H9 (cell line): ENCODE measurements around the gene TNRC18. TPM values are rescaled to one million over a fixed set of nuclear protein-coding genes. Genes with fewer than 3 reads are reported as not detected.

Experiments
- DNase-seq: peaks from one replicate; pipeline ENCODE4 v3.0.0-alpha.2; 2017
- H2AFZ ChIP-seq: one replicate; pipeline ENCODE4 v1.6.1; 2013; ENCODE audit warnings: mild to moderate bottlenecking, low read length, control low read depth, moderate library complexity
- H2AK5ac ChIP-seq: 2 replicates; pipeline ENCODE4 v1.6.1; 2013; ENCODE audit warnings: low read length, control low read depth, mixed read lengths; ENCODE audit not compliant: insufficient read length
- H2BK120ac ChIP-seq: one replicate; pipeline ENCODE4 v1.6.1; 2013; ENCODE audit warnings: low read depth, mild to moderate bottlenecking, low read length, control low read depth, inconsistent platforms; ENCODE audit not compliant: poor library complexity, severe bottlenecking
- H2BK12ac ChIP-seq: 2 replicates; pipeline ENCODE4 v1.6.1; 2013; ENCODE audit warnings: low read length, control low read depth, mixed read lengths, low read depth; ENCODE audit not compliant: insufficient read length
- H2BK15ac ChIP-seq: 2 replicates; pipeline ENCODE4 v1.6.1; 2013; ENCODE audit warnings: low read depth, low read length, control low read depth
- H2BK20ac ChIP-seq: one replicate; pipeline ENCODE4 v1.6.1; 2013; ENCODE audit warnings: low read depth, mild to moderate bottlenecking, low read length, control low read depth, inconsistent platforms; ENCODE audit not compliant: poor library complexity, severe bottlenecking
- H2BK5ac ChIP-seq: 2 replicates; pipeline ENCODE4 v1.6.1; 2013; ENCODE audit warnings: low read length, control low read depth, mixed read lengths; ENCODE audit not compliant: insufficient read length
- H3K14ac ChIP-seq: 2 replicates; pipeline ENCODE4 v1.6.1; 2013; ENCODE audit warnings: low read length, control low read depth; ENCODE audit not compliant: insufficient read depth
- H3K18ac ChIP-seq: 2 replicates; pipeline ENCODE4 v1.6.1; 2013; ENCODE audit warnings: low read depth, mild to moderate bottlenecking, mixed read lengths, low read length, control low read depth; ENCODE audit not compliant: insufficient read length
- H3K23ac ChIP-seq: 2 replicates; pipeline ENCODE4 v1.6.1; 2013; ENCODE audit warnings: low read length, control low read depth, mixed read lengths, low read depth; ENCODE audit not compliant: insufficient read length
- H3K23me2 ChIP-seq: 2 replicates; pipeline ENCODE4 v1.6.1; 2013; ENCODE audit warnings: low read depth, mild to moderate bottlenecking, mixed read lengths, low read length, control low read depth; ENCODE audit not compliant: insufficient read length, poor library complexity, severe bottlenecking
- H3K27ac ChIP-seq: 2 replicates; pipeline ENCODE4 v1.5.1; 2013; ENCODE audit warnings: low read length, control low read depth, mixed read lengths, low read depth; ENCODE audit not compliant: insufficient read length
- H3K27me3 ChIP-seq: 2 replicates; pipeline ENCODE4 v1.6.1; 2013; ENCODE audit warnings: low read length, control low read depth, inconsistent platforms; ENCODE audit not compliant: insufficient read depth
- H3K4ac ChIP-seq: 2 replicates; pipeline ENCODE4 v1.6.1; 2013; ENCODE audit warnings: low read depth, mild to moderate bottlenecking, control low read depth, inconsistent platforms, low read length, moderate library complexity
- H3K4me1 ChIP-seq: 2 replicates; pipeline ENCODE4 v1.6.1; 2013; ENCODE audit warnings: low read length, control low read depth, inconsistent platforms; ENCODE audit not compliant: insufficient read depth
- H3K4me2 ChIP-seq: 2 replicates; pipeline ENCODE4 v1.6.1; 2013; ENCODE audit warnings: low read length, control low read depth, mixed read lengths; ENCODE audit not compliant: insufficient read length, insufficient read depth
- H3K56ac ChIP-seq: 2 replicates; pipeline ENCODE4 v1.6.1; 2013; ENCODE audit warnings: low read depth, mild to moderate bottlenecking, mixed read lengths, low read length, control low read depth; ENCODE audit not compliant: insufficient read length
- H3K79me1 ChIP-seq: 2 replicates; pipeline ENCODE4 v1.6.1; 2013; ENCODE audit warnings: low read depth, mild to moderate bottlenecking, moderate library complexity, low read length, control low read depth, inconsistent platforms; ENCODE audit not compliant: insufficient read depth, poor library complexity, severe bottlenecking
- H3K79me2 ChIP-seq: 2 replicates; pipeline ENCODE4 v1.6.1; 2013; ENCODE audit warnings: low read length, control low read depth, inconsistent platforms; ENCODE audit not compliant: insufficient read depth
- H3K9ac ChIP-seq: 2 replicates; pipeline ENCODE4 v1.6.1; 2013; ENCODE audit warnings: low read length, control low read depth, mixed read lengths; ENCODE audit not compliant: insufficient read length; ENCODE audit errors: extremely low read depth
- H3K9me3 ChIP-seq: one replicate; pipeline ENCODE4 v1.6.1; 2013; ENCODE audit warnings: low read depth, low read length, inconsistent platforms; ENCODE audit not compliant: control insufficient read depth
- H3T11ph ChIP-seq: one replicate; pipeline ENCODE4 v1.6.1; 2013; ENCODE audit warnings: mild to moderate bottlenecking, low read length, control low read depth, inconsistent platforms
- H4K20me1 ChIP-seq: one replicate; pipeline ENCODE4 v1.6.1; 2013; ENCODE audit not compliant: control insufficient read depth, insufficient read length, insufficient read depth
- H4K5ac ChIP-seq: 2 replicates; pipeline ENCODE4 v1.6.1; 2013; ENCODE audit warnings: low read depth, mild to moderate bottlenecking, mixed read lengths, low read length, control low read depth; ENCODE audit not compliant: insufficient read length
- H4K8ac ChIP-seq: replicated peaks from 2 replicates; pipeline ENCODE4 v1.6.1; 2013; ENCODE audit warnings: low read length, control low read depth, mixed read lengths, low read depth; ENCODE audit not compliant: insufficient read length
- H4K91ac ChIP-seq: 2 replicates; pipeline ENCODE4 v1.6.1; 2013; ENCODE audit warnings: low read depth, mild to moderate bottlenecking, moderate library complexity, mixed read lengths, low read length, control low read depth; ENCODE audit not compliant: insufficient read length
- H3K27ac Mint-ChIP-seq, 3 experiments: 2 replicates in 2 of 3; 3 replicates in 1 of 3; pipeline ENCODE4 v1.8.0; 2020 to 2021; ENCODE audit warnings: mixed read lengths in 3 of 3, mild to moderate bottlenecking in 1 of 3, moderate library complexity in 1 of 3
- H3K27me3 Mint-ChIP-seq: 2 replicates; pipeline ENCODE4 v1.8.0; 2021; ENCODE audit warnings: low read depth, mild to moderate bottlenecking, moderate library complexity, mixed read lengths
- H3K36me3 Mint-ChIP-seq, 3 experiments: 2 replicates in 2 of 3; 3 replicates in 1 of 3; pipeline ENCODE4 v1.8.0; 2020 to 2021; ENCODE audit warnings: low read depth in 3 of 3, mixed read lengths in 3 of 3; ENCODE audit not compliant: insufficient read depth in 1 of 3
- H3K4me1 Mint-ChIP-seq, 2 experiments: 2 replicates each; pipeline ENCODE4 v1.8.0; 2020; ENCODE audit warnings: mixed read lengths in 2 of 2
- H3K4me3 Mint-ChIP-seq, 2 experiments: 2 replicates in 1 of 2; 3 replicates in 1 of 2; pipeline ENCODE4 v1.8.0; 2020 to 2021; ENCODE audit warnings: mild to moderate bottlenecking in 2 of 2, mixed read lengths in 2 of 2, moderate library complexity in 1 of 2
- H3K9me3 Mint-ChIP-seq, 2 experiments: 2 replicates in 1 of 2; 3 replicates in 1 of 2; pipeline ENCODE4 v1.8.0; 2020; ENCODE audit warnings: mild to moderate bottlenecking in 2 of 2, mixed read lengths in 2 of 2, moderate library complexity in 1 of 2
- WGBS: extraction: QIAGEN DNeasy Blood & Tissue Kit; methylation state at CpG from one replicate; pipeline ENCODE4 v1.1.7; 2013; ENCODE audit warnings: missing lambda C conversion rate, low lambda C conversion rate, mixed read lengths; ENCODE audit not compliant: insufficient read length; ENCODE audit errors: extremely low coverage; 5-methylcytosine and 5-hydroxymethylcytosine counted together
- total RNA-seq: library from RNA; stranded (reverse); gene quantifications from 2 replicates; pipeline ENCODE4 v1.2.1, GENCODE V29; 2021
- TF ChIP-seq, protein P1 (sequence below): fragments of 200-600 bp; sonication (generic); conservative IDR thresholded peaks from 3 replicates; pipeline ENCODE4 v1.8.0; 2021; ENCODE audit warnings: antibody characterized with exemption, mild to moderate bottlenecking

The TNRC18 gene
- total RNA-seq, 1 experiment from 2014 or later: 21.2 TPM

DNA sequence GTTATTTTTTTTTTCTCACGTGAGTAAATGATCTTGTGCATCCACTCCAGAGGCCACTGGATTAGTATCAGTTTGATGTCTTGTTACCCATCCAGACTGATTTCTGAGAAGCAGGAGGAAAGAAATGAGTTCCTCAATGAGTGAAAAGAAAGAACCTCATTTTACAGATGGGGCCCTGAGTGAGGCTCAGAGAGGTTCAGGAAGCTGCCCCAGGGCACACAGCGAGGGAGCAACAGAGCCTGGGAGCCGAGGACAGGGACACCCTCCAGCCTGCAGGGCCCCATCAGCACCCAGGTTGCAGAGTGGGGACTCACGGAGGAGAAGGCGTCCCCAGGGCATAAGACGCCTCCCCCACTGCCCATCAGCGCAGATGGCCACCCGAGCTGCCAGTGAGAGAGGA lies 30.9 kb upstream of the TNRC18 start:
- Histone ChIP-seq H2BK5ac (no peak overlapping the region), H3K27me3 (no peaks in the 10 kb centered on the region), H2AK5ac (no peak overlapping the region), H4K91ac (no peak overlapping the region), H3K79me2 (no peaks in the 10 kb centered on the region), H4K5ac (no peak overlapping the region), H3K27ac (no peak overlapping the region), H2BK120ac (no peak overlapping the region), H2BK12ac (no peak overlapping the region), H3K23ac (no peak overlapping the region), H3K9ac (no peak overlapping the region), H4K8ac (no peak overlapping the region), H3K79me1 (no peaks in the 10 kb centered on the region), H3K18ac (no peak overlapping the region), H3K4ac (no peak overlapping the region), H3K14ac (no peak overlapping the region), H2BK20ac (no peak overlapping the region), H3K9me3 (no peaks in the 10 kb centered on the region), H2BK15ac (no peak overlapping the region), H2AFZ (no peak overlapping the region), H3K4me1 (no peaks in the 10 kb centered on the region), H3K23me2 (no peaks in the 10 kb centered on the region), H3K4me2 (no peak overlapping the region), H3T11ph (no peak overlapping the region), H4K20me1 (no peaks in the 10 kb centered on the region), H3K56ac (no peak overlapping the region)
- H3K4me1 Mint-ChIP-seq: peaks cover 12 to 20% of the 10 kb centered on the region in 2 experiments
- peaks cover 11% of the 10 kb centered on the region for H3K27me3 Mint-ChIP-seq
- no peak for DNase-seq
- TF ChIP-seq, protein P1, sequence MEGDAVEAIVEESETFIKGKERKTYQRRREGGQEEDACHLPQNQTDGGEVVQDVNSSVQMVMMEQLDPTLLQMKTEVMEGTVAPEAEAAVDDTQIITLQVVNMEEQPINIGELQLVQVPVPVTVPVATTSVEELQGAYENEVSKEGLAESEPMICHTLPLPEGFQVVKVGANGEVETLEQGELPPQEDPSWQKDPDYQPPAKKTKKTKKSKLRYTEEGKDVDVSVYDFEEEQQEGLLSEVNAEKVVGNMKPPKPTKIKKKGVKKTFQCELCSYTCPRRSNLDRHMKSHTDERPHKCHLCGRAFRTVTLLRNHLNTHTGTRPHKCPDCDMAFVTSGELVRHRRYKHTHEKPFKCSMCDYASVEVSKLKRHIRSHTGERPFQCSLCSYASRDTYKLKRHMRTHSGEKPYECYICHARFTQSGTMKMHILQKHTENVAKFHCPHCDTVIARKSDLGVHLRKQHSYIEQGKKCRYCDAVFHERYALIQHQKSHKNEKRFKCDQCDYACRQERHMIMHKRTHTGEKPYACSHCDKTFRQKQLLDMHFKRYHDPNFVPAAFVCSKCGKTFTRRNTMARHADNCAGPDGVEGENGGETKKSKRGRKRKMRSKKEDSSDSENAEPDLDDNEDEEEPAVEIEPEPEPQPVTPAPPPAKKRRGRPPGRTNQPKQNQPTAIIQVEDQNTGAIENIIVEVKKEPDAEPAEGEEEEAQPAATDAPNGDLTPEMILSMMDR: no peak
- no peak overlapping the region for H3K4me3 Mint-ChIP-seq
- no peak overlapping the region for H3K27ac Mint-ChIP-seq
- H3K36me3 Mint-ChIP-seq: no peaks in the 10 kb centered on the region
- no peaks in the 10 kb centered on the region for H3K9me3 Mint-ChIP-seq
- WGBS: no CpG with 5 or more reads among the region's 8 CpGs
